Measurements from ENCODE around the gene IGSF23.

Gene IGSF23

DNA sequence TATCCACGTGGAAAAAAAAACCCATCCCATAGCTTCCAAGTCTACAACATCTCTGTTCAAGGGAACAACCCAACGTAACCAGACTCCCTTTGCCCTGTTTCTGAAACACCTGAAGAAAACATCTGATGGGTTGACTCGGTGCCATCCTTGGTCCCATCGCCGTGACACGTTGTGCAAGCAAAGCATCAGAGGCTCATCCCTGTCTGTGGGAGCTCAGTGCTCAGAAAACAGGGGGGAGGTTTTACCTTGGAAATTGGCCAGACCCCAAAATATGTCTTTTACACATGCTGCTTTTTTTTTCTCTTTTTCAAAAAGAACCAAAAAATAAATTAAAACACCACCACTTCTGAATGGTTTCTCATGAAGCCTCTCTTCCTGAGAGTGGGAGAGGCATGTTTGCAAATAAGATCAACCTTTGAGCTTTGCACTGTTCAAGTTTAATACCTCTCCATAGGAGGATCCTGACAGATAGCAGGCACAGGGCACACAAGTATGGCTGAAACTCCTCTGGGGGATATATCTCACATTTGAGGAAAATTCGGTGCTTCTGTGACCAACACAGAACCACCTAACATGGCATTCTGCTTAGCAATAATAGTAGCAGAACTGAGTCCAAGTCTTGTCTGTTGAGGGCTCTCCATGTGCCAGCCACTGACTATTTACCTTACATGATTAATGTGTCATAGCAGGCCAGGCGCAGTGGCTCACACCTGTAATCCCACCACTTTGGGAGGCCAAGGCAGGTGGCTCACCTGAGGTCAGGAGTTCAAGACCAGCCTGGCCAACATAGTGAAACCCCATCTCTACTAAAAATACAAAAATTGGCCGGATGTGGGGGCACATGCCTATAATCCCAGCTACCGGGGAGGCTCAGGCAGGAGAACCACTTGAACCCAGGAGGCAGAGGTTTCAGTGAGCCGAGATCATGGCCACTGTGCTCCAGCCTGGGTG is 23.4 kb downstream of the IGSF23 start:
- no peaks in the 10 kb centered on the region for H3K9me3 Mint-ChIP-seq
- no peak overlapping the region for H3K4me3 Mint-ChIP-seq
- H3K27me3 Mint-ChIP-seq = peaks cover 34% of the 10 kb centered on the region
- no peaks in the 10 kb centered on the region for H3K36me3 Mint-ChIP-seq (ENCODE audit: low read depth)
- peaks cover 4% of the 10 kb centered on the region for H3K4me1 Mint-ChIP-seq (ENCODE audit: low read depth)
- no peak overlapping the region for H3K27ac Mint-ChIP-seq

- Mint-ChIP-seq H3K36me3 (ENCODE audit: low read depth) (no peaks in the 10 kb centered on the region), H3K4me1 (ENCODE audit: low read depth) (no peaks in the 10 kb centered on the region), H3K9me3 (no peaks in the 10 kb centered on the region), H3K27me3 (peaks cover 30% of the 10 kb centered on the region), H3K27ac (no peak overlapping the region), H3K4me3 (no peak overlapping the region)
These were observed 24.0 kb downstream of the IGSF23 start for GRCh38 chr19:44637390-44637764.

- H3K36me3 Mint-ChIP-seq (ENCODE audit: low read depth) = no peaks in the 10 kb centered on the region
- H3K9me3 Mint-ChIP-seq = no peaks in the 10 kb centered on the region
- H3K27me3 Mint-ChIP-seq = peaks cover 8% of the 10 kb centered on the region
- H3K27ac Mint-ChIP-seq = no peak overlapping the region
- H3K4me1 Mint-ChIP-seq (ENCODE audit: low read depth) = peaks cover 3% of the 10 kb centered on the region
- no peak overlapping the region for H3K4me3 Mint-ChIP-seq
These were observed 27.2 kb downstream of the IGSF23 start for GRCh38 chr19:44640518-44640917.

- Mint-ChIP-seq H3K9me3 (no peaks in the 10 kb centered on the region), H3K4me1 (ENCODE audit: low read depth) (peaks cover 3% of the 10 kb centered on the region), H3K27me3 (peaks cover 9% of the 10 kb centered on the region), H3K36me3 (ENCODE audit: low read depth) (peaks cover 2% of the 10 kb centered on the region), H3K27ac (no peak overlapping the region), H3K4me3 (no peak overlapping the region)
These were observed 28.3 kb downstream of the IGSF23 start for GRCh38 chr19:44641501-44642265.

DNA sequence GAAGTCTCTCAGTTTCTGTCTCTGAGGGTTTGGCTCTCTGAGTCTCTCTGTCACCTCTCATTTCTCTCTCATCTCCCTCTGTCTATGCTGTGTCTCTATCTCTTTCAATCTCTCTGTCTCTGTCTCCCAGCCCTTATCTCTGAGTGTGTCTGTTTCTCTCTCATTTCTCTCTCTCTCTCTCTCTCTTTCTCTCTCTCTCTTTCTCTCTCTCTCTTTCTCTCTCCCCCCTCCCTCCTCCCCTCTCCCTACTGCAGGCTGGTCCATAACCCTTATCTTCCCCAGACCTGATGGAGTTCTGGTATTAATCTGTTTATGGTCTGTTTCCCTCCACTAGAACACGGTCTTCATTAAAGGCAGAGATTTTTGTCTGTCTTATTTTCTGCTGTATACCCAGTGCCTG is 29.0 kb downstream of the IGSF23 start:
- peaks cover 3% of the 10 kb centered on the region for H3K4me1 Mint-ChIP-seq (ENCODE audit: low read depth)
- peaks cover 4% of the 10 kb centered on the region for H3K36me3 Mint-ChIP-seq (ENCODE audit: low read depth)
- peaks cover 9% of the 10 kb centered on the region for H3K27me3 Mint-ChIP-seq
- H3K4me3 Mint-ChIP-seq = no peak overlapping the region
- no peak overlapping the region for H3K27ac Mint-ChIP-seq
- H3K9me3 Mint-ChIP-seq = no peaks in the 10 kb centered on the region

- H3K27ac Mint-ChIP-seq = no peak within 1 kb of the TSS
- peak within 1 kb of the TSS; percentile 82 for H3K4me3 Mint-ChIP-seq
- no peaks in the 10 kb centered on the region for H3K9me3 Mint-ChIP-seq
- H3K36me3 Mint-ChIP-seq (ENCODE audit: low read depth) = peaks cover 4% of the 10 kb centered on the region
- peaks cover 3% of the 10 kb centered on the region for H3K4me1 Mint-ChIP-seq (ENCODE audit: low read depth)
- H3K27me3 Mint-ChIP-seq = peaks cover 9% of the 10 kb centered on the region
These were observed 30.4 kb downstream of the IGSF23 start, which contains the start of gene PVR for GRCh38 chr19:44643605-44644401. Gene PVR (plus strand): TSS chr19:44643910. CDS start chr19:44644097, 187 bp downstream.

DNA sequence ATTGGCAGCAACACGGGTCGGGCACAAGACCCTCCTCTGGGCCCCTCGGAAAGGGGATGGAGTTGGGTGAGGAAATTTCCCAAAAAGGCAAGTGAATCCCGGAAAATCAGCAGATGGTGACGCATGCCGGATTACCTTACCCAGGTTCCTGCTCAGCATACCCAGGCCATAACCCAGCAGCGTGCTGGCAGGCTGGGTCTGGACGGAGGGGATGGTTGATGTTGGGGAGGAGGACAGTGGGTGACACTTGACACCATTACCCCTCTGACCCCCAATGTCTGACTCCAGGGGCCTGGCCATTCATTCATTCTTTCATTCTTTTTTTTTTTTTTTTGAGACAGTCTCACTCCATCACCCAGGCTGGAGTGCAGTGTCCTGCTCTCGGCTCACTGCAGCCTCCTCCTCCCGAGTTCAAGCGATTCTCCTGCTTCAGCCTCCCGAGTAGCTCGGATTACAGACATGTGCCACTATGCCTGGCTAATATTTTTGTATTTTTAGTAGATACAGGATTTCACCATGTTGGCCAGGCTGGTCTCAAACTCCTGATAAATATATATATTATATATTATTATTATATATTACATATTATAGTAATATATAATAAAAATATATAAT is 31.1 kb downstream of the IGSF23 start:
- Mint-ChIP-seq H3K36me3 (ENCODE audit: low read depth) (peaks cover 4% of the 10 kb centered on the region), H3K4me1 (ENCODE audit: low read depth) (peaks cover 3% of the 10 kb centered on the region), H3K4me3 (peak overlapping the region; percentile 82), H3K27me3 (peaks cover 9% of the 10 kb centered on the region), H3K27ac (no peak overlapping the region), H3K9me3 (no peaks in the 10 kb centered on the region)

- Mint-ChIP-seq H3K27ac (no peak overlapping the region), H3K9me3 (no peaks in the 10 kb centered on the region), H3K4me1 (ENCODE audit: low read depth) (peaks cover 3% of the 10 kb centered on the region), H3K27me3 (peaks cover 9% of the 10 kb centered on the region), H3K4me3 (no peak overlapping the region), H3K36me3 (ENCODE audit: low read depth) (peaks cover 9% of the 10 kb centered on the region)
These were observed 32.2 kb downstream of the IGSF23 start for GRCh38 chr19:44645407-44646048.

DNA sequence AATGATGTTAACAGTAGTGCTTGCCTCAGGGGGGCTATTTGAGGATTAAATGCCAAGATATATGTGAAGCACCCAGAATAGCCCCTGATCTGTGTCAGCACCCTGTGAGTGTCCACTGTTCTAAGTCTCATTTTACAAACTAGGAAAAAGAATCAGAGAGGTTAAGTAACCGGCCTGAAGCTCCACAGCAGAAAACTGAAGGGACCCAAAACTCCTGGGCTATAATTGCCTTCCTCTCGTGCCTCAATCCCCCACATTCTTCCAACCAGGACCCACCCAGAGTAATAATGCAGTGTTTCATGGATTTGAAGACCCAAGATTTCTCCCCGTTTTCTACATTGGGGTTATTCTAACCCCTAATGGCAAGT is 32.7 kb downstream of the IGSF23 start:
- Mint-ChIP-seq H3K4me1 (ENCODE audit: low read depth) (peaks cover 3% of the 10 kb centered on the region), H3K27me3 (peaks cover 9% of the 10 kb centered on the region), H3K4me3 (no peak overlapping the region), H3K36me3 (ENCODE audit: low read depth) (peaks cover 9% of the 10 kb centered on the region), H3K27ac (no peak overlapping the region), H3K9me3 (no peaks in the 10 kb centered on the region)

- Mint-ChIP-seq H3K9me3 (no peaks in the 10 kb centered on the region), H3K27me3 (peaks cover 6% of the 10 kb centered on the region), H3K27ac (no peak overlapping the region), H3K4me1 (ENCODE audit: low read depth) (peaks cover 3% of the 10 kb centered on the region), H3K36me3 (ENCODE audit: low read depth) (peaks cover 13% of the 10 kb centered on the region), H3K4me3 (no peak overlapping the region)
These were observed 33.8 kb downstream of the IGSF23 start for GRCh38 chr19:44647144-44647543.

GRCh38 chr19:44648631-44649251 is 35.4 kb downstream of the IGSF23 start:
- H3K36me3 Mint-ChIP-seq (ENCODE audit: low read depth) = peaks cover 17% of the 10 kb centered on the region
- peaks cover 6% of the 10 kb centered on the region for H3K27me3 Mint-ChIP-seq
- H3K9me3 Mint-ChIP-seq = no peaks in the 10 kb centered on the region
- no peak overlapping the region for H3K4me3 Mint-ChIP-seq
- H3K4me1 Mint-ChIP-seq (ENCODE audit: low read depth) = no peaks in the 10 kb centered on the region
- H3K27ac Mint-ChIP-seq = no peak overlapping the region

DNA sequence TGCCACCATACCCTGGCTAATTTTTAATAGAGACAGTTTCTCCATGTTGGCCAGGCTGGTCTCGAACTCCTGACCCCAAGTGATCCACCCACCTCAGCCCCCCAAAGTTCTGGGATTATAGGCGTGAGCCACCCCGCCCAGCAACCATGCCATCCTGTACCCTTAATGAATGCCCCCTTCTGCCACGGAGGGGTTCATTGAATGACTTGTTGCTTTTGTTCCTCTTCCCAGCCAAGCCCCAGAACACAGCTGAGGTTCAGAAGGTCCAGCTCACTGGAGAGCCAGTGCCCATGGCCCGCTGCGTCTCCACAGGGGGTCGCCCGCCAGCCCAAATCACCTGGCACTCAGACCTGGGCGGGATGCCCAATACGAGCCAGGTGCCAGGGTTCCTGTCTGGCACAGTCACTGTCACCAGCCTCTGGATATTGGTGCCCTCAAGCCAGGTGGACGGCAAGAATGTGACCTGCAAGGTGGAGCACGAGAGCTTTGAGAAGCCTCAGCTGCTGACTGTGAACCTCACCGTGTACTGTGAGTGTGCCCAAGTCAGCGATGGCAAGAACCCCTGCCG is 36.3 kb downstream of the IGSF23 start:
- Mint-ChIP-seq H3K27ac (no peak overlapping the region), H3K9me3 (no peaks in the 10 kb centered on the region), H3K4me1 (ENCODE audit: low read depth) (peaks cover 5% of the 10 kb centered on the region), H3K36me3 (ENCODE audit: low read depth) (peaks cover 21% of the 10 kb centered on the region), H3K27me3 (peaks cover 6% of the 10 kb centered on the region), H3K4me3 (no peak overlapping the region)

GRCh38 chr19:44653343-44653742 is 40.0 kb downstream of the IGSF23 start:
- H3K9me3 Mint-ChIP-seq = no peaks in the 10 kb centered on the region
- peaks cover 34% of the 10 kb centered on the region for H3K36me3 Mint-ChIP-seq (ENCODE audit: low read depth)
- H3K27me3 Mint-ChIP-seq = no peaks in the 10 kb centered on the region
- H3K4me3 Mint-ChIP-seq = no peak overlapping the region
- H3K4me1 Mint-ChIP-seq (ENCODE audit: low read depth) = peaks cover 12% of the 10 kb centered on the region
- no peak overlapping the region for H3K27ac Mint-ChIP-seq

Data from stimulated activated naive CD8-positive, alpha-beta T cell treated with anti-CD3 and anti-CD28 coated beads, Interleukin-15, Interleukin-2, amounts not matched to agents 100 ng/mL and 50 ng/mL, for 24 hours (primary cell).